ENCODE measurements around the gene FBXL14. TPM values are rescaled to one million over a fixed set of nuclear protein-coding genes. Genes with fewer than 3 reads are reported as not detected.
A peak's percentile ranks its signal among the peaks of the same experiment; 100 is the strongest.

Gene FBXL14
- total and polyA plus RNA-seq, 4 donors: 4.4 to 23.0 (median 13.1) TPM

GRCh38 chr12:1630827-1631591, 36.6 kb upstream of the FBXL14 start:
- Histone ChIP-seq H3K4me1 (ENCODE audit: control insufficient read depth in 5 of 5, insufficient read depth in 5 of 5, low read length in 5 of 5) (peaks cover 0 to 31% (median 13%) of the 10 kb centered on the region in 5 donors), H3K9ac (ENCODE audit: insufficient read depth in 1 of 2, low read length in 2 of 2) (no peak overlapping the region), H3K9me3 (ENCODE audit: control insufficient read depth in 4 of 4, insufficient read depth in 3 of 4, low read length in 3 of 4) (peaks cover 0 to 5% (median 0%) of the 10 kb centered on the region in 4 donors), H3K27ac (ENCODE audit: low read depth in 1 of 2, low read length in 1 of 2) (no peak overlapping the region), H3K4me3 (no peak overlapping the region), H3K27me3 (ENCODE audit: control insufficient read depth in 3 of 3, insufficient read depth in 3 of 3, low read length in 2 of 3) (peaks cover 0 to 39% (median 14%) of the 10 kb centered on the region in 3 donors), H3K36me3 (ENCODE audit: control insufficient read depth in 4 of 4, insufficient read depth in 4 of 4, low read length in 4 of 4) (peaks cover 0 to 3% (median under 1%) of the 10 kb centered on the region in 4 donors)
- no peak for TF ChIP-seq CTCF (IDR thresholded peaks at IDR 0.05; ENCODE audit: control extremely low read depth, extremely low read depth)
- 25 to 40% methylated on average over 23 of the region's 23 CpGs for WGBS, 2 donors
- DNase-seq (peak; percentile 43 to 52 (median 48)), ATAC-seq (ENCODE audit: insufficient read depth, low FRiP score) (no peak)

DNA sequence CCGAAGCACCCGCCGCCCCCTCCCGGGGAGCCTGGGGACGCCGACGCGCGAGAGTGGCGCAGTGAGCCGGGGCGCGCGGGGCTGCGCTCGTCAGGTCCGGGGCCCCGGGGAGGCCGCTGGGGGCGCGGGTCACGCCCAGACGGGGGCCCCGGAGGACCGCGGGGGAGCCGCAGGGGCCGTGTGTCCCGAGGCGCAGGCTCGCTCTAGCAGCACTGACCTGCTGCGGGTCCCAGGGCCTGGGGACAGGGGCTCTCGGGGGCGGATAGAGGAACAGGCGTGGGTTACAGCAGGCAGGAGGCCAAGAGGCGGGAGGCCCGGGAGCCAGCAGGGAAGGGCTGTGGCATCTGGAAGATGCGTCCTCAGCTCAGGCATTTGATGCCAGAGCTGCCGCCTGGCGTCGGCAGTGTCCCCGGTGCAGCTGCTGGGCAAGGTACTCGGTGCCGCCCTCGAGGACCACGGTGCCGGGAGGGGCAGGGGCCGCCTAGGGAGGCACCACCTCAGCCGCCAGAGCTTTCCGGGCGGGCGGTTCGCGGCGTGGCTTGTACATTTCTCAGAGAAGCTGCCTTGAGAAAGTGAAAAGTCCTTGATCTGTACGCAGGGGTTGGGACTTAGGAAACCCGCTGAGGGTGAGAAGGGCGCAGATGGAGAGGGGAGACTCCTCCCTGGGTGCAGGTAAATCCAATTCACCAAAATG, 35.9 kb upstream of the FBXL14 start:
- H3K4me3 ChIP-seq: no peak overlapping the region
- peaks cover 0 to 36% (median 13%) of the 10 kb centered on the region in 5 donors for H3K4me1 ChIP-seq (ENCODE audit: control insufficient read depth in 5 of 5, insufficient read depth in 5 of 5, low read length in 5 of 5)
- H3K27me3 ChIP-seq (ENCODE audit: control insufficient read depth in 3 of 3, insufficient read depth in 3 of 3, low read length in 2 of 3): peaks cover 0 to 37% (median 14%) of the 10 kb centered on the region in 3 donors
- ATAC-seq (ENCODE audit: insufficient read depth, low FRiP score) (peak; percentile 22), DNase-seq (peak; percentile 54 to 60 (median 55))
- no peak for TF ChIP-seq CTCF (IDR thresholded peaks at IDR 0.05; ENCODE audit: control extremely low read depth, extremely low read depth)
- peaks cover 0 to 2% (median 0%) of the 10 kb centered on the region in 4 donors for H3K36me3 ChIP-seq (ENCODE audit: control insufficient read depth in 4 of 4, insufficient read depth in 4 of 4, low read length in 4 of 4)
- peak overlapping the region in 1 of 2 donors; percentile 18 for H3K9ac ChIP-seq (ENCODE audit: insufficient read depth in 1 of 2, low read length in 2 of 2)
- WGBS, 2 donors: 1 to 2% methylated on average over 42 to 58 of the region's 58 CpGs
- peak overlapping the region in 1 of 2 donors; percentile 20 for H3K27ac ChIP-seq (ENCODE audit: low read depth in 1 of 2, low read length in 1 of 2)
- H3K9me3 ChIP-seq (ENCODE audit: control insufficient read depth in 4 of 4, insufficient read depth in 3 of 4, low read length in 3 of 4): peaks cover 0 to 5% (median 0%) of the 10 kb centered on the region in 4 donors

- no peak for ATAC-seq (ENCODE audit: insufficient read depth, low FRiP score)
- Histone ChIP-seq H3K27ac (ENCODE audit: low read depth in 1 of 2, low read length in 1 of 2) (no peak overlapping the region), H3K9me3 (ENCODE audit: control insufficient read depth in 4 of 4, insufficient read depth in 3 of 4, low read length in 3 of 4) (peaks cover 0 to 5% (median 0%) of the 10 kb centered on the region in 4 donors), H3K36me3 (ENCODE audit: control insufficient read depth in 4 of 4, insufficient read depth in 4 of 4, low read length in 4 of 4) (peaks cover 0 to 2% (median 0%) of the 10 kb centered on the region in 4 donors), H3K27me3 (ENCODE audit: control insufficient read depth in 3 of 3, insufficient read depth in 3 of 3, low read length in 2 of 3) (peaks cover 0 to 37% (median 14%) of the 10 kb centered on the region in 3 donors), H3K9ac (ENCODE audit: insufficient read depth in 1 of 2, low read length in 2 of 2) (peak overlapping the region in 1 of 2 donors; percentile 18), H3K4me3 (no peak overlapping the region), H3K4me1 (ENCODE audit: control insufficient read depth in 5 of 5, insufficient read depth in 5 of 5, low read length in 5 of 5) (peaks cover 0 to 38% (median 13%) of the 10 kb centered on the region in 5 donors)
- 10 to 14% methylated on average over 32 of the region's 32 CpGs for WGBS, 2 donors
- peak; percentile 21 to 33 (median 25) for DNase-seq
- TF ChIP-seq CTCF (IDR thresholded peaks at IDR 0.05; ENCODE audit: control extremely low read depth, extremely low read depth): no peak
Measured at GRCh38 chr12:1629338-1630132, 35.2 kb upstream of the FBXL14 start.
